GM18868 (cell line): Measurements from ENCODE around the gene BACE1-AS.

Source experiments
- ATAC-seq: cut with Tn5 transposase; IDR thresholded peaks from one replicate; pipeline ENCODE4 v1.9.1; 2021; ENCODE audit warnings: mild to moderate bottlenecking, moderate library complexity; ENCODE audit not compliant: unreplicated experiment

The BACE1-AS gene

DNA sequence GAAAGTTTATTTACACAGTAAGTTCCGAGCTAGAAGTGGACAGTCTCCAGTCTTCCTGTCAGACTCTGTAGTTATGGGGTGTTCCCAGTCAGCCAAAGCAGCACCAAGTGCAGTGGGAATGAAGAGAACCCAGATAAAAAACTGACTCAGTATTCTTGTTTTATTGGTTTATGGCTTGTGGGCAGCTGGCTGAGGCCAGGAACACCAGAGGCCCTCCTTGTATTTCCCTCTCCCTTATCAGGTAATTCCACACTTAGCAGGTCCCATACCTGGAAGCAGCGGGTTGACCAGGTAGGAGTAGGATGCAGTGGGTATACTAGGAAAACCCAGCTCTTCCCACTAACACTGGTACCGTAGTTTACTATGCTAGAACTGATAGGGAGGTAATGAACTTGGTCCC, 3.5 kb upstream of the BACE1-AS start:
- no peak for ATAC-seq

DNA sequence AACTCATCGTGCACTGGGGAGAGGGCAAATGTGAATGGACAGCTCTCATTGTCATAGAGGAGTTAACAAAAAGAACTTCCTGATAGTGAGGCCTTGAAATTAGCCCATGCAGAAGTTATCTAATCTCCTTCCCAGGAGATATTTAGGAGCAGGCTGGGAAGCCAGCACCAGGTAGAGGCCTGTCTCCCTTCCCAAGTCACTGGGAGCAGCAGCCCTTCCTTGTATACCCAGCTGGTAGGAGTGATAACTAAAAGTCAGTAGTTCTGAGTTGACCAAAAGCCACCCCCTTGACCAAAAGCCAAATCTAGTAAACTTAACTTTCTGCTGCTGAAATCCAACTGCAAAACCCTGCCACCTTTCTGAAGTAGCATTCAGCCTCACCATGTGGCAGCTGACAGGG, 1.4 kb upstream of the BACE1-AS start:
- ATAC-seq = no peak

DNA sequence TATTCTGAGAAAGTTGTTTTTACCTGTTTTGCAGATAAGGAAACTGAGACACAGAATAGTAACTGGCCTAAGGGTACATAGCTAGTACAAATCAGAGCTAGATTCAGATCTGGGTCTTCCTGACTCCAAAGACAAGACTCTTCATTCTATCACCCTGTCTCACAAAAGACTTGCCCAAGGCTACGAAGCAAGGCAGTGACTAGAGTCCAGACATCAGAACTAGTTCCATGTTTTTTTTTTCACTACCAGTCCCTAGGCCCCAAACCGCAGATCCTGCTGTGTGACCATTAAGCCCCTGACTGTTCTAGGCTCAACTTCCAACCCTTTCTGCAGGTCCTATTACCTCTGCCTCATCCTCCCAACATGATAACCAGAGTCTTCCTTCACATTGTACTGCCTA, 1.5 kb downstream of the BACE1-AS start:
- no peak for ATAC-seq

DNA sequence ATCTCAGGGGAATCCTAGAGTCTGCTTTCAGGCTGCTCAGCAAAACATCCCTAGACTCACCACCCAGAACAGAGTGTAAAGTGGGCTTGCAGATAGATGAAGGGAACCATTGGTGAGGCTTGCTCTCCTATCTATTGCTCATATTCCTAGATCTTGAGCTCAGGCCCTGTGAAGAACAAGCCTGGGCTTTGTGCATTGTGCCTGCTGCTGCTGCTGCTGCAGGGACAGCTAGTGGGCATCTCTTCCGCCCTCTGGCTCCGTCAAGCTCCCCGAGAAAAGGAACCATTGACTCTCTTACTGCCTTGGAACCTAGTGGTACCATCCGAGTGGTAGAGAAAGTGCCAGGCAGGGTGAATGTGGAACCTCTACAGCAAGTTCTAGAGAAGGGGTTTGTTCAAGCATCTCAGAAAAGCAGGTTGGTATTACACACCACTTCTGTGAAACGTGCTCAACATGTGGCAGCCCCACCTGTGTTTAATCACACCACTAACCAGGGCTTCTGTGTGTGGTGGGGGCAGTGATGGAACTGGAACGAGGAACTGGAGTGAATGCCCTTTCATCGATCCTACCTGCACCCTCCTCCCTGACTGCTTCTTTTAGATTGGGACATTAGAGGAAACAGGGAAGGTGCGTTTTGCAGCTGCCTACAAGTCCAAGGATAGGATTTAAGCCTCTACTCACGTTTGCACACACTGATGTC, 4.4 kb downstream of the BACE1-AS start:
- no peak for ATAC-seq

DNA sequence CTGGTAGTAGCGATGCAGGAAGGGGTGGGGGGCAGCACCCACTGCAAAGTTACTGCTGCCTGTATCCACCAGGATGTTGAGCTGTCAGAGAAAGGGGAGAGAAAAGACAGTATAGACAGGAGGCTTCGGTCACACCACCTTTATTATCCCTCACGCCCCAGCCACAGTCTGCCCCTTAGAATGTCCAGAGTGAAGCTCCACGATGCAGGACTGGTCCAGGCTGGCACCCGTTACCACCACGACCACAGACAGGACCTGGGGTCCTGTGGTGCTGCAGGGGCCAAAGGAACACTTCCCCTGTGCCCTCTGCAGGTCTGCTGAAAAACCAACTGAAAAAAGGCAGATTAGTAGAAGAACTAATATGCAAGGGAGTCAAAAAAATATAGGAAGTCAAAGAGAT, 5.7 kb downstream of the BACE1-AS start:
- ATAC-seq = no peak

DNA sequence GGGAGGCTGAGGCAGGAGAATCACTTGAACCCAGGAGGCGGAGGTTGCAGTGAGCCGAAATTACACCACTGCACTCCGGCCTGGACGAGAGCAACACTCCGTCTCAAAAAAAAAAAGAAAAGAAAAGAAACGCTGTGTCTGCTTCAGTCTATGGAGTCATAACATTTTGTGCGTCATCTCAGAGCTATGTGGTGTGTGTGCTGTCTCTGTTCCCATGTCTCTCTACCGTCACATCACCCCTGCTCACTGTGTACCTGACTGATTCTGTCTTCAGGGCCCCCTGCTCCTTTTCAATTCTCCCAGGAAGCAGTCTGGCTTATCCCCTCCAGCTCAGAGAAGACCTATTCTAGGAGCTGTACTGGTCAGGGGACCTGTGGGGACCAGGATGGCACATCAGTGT, 7.0 kb downstream of the BACE1-AS start:
- no peak for ATAC-seq

DNA sequence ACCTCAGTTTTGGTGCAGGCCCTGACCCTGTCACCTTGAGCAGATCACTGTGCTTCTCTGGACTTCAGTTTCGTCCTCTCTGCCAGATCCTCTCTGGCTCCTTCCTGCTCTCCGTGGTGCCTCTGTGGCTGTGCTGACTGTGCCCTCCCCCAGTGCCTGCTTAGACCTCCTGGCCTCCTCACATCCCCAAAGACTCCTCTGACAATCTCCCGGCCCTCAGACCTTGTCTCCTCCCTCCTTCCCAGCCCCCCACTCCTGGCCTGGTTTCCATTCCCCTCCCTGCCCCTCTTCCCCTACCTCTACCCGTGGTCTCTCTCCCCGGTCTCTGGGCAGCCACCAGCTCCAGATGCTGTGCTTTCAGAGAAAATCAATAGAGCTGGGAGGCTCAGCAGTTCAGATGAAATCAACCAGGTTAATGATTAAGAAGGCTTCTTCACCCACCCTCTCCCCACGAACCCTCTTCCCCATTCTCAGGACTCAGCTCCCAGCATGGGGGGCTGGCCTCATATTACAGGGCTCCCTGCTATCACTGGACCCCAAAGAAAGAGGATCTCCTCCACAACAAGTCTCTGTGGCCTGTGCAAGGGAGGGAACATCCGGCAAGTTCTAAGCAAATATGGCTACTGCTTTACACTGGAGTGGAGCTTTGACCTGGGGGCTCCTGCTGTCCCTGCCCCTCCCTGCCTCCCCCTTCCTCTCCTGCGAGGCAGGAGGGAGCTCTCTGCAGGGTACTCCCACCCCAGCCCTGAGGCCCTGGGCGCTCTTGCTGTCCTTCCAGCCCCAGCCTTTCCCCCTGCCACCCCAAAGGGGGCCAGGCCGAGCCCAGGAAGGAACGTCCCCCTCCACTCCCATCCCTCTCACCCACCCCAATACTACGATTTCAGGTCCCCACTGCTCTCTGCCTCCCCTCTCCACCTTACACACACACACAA, 8.5 kb downstream of the BACE1-AS start:
- ATAC-seq = no peak

DNA sequence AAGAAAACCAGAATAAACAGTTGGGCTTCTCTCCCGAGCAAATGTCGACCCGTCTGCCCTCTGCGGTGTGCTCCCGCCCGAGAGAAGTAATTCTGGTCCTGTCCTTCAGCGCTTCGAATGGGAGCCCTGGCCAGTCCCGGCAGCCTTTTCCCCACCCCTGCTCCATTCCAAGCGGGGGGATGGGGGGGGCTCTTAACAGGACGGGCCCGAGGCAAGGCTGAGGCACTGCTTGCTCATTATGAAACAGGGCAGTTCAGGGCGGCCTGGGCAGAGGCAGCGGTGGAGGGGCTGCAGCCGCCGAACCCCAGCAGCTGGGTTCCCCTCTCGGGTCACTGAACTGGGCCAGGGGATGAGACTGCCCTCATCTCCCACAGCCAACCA, 9.1 kb downstream of the BACE1-AS start:
- ATAC-seq = no peak

DNA sequence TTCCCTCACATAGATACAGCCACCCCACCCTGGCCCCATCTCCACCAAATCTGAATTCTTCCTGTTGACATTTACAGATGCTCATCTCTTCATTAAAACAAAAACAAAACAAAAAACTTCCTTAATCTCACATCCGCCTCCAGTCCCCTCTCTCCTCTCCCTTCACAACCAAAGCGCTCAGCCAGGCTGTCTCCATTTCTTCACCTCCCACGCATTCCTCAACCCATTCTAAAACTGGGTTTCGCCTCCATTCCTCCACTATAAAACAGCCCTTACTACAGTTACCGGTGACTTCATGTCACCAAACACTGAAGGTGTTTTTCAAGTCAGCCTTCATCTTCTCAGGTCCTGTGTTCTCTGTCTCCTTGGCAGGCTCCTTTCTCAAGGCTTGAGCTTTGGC, 9.6 kb downstream of the BACE1-AS start:
- ATAC-seq = no peak

DNA sequence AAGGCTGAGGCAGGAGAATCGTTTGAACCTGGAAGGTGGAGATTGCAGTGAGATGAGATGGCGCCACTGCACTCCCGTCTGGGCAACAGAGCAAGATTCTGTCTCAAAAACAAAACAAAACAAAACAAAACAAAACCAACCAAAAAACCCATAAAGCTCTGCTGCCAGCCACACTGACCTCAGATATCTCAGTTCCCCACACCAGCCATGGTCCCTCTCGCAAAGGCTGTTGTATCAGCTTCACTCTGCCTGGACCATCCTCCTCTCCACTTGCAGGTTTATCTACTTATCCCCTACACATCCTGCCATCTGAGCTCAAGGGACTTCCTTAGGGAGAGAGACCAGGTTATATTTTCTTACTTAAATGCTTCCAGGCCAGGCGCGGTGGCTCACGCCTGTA, 11.1 kb downstream of the BACE1-AS start:
- no peak for ATAC-seq

DNA sequence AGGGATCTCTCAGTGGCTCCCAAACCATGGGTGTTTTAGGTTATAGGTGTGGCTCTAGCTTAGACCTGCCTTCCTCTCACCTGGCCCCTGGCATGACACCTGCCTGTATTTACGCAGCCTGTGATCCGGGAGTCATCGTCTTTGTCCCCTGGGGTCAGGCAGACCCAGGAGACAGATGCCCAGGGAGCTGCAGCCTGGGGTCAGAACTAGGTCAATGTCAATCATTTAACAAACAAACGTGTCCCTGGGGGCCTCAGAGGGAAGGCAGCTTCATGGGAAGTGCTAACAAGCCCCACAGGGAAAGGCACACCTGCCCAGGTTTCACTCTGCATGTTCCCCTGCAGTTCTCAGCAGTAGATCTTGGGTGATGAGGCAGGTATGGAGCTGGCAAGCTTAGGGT, 12.0 kb downstream of the BACE1-AS start:
- no peak for ATAC-seq

DNA sequence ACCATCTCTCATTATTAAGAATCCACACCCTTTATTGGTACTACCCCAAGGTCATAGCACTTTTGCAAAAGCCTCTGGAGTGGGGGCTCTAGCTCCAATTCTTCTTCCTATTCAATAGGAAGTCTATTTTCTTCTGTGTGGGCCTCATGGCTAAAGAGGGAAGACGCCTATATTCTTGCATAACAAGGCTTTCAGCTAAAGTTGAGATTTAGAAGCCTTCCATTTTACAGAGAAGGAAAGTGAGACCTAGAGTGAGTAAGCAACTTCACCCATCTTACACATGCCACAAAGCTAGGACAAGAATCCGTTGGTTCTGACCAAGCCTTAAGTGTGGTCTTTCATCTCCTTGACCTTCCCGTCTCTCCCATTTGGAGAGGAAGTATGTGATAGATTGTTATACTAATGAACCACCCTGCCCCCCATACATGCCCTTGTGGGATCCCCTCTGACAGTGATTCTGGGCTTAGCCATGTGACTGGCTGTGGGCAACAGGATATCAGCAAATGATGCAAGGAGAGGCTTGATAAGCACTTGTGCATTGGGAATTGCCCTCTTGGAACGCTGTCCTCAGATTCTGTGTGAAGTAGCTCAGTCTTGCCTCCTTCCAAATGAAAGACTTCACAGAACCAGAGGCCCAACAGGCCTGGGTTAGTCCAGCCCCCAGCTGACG, 12.6 kb downstream of the BACE1-AS start:
- no peak for ATAC-seq

DNA sequence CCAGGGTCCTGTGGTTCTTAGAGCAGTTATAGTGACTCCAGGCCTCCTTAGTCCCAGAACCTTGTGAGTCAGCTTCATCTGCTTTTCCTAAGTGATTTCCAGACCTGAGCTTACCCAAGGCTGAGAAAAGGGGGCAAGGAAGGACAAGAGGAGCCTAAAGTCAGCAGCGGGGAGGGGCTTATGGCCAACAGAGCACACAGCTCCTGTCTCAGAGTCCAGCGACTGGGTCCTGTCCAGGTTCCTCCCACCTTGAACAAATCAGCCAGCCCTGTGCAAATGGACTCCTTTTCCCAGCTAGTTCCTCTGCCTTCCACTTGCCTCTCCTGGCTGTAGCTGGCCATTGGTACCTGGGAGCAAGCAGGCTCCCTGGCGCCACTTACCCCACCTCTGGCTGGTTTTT, 14.0 kb downstream of the BACE1-AS start:
- no peak for ATAC-seq

DNA sequence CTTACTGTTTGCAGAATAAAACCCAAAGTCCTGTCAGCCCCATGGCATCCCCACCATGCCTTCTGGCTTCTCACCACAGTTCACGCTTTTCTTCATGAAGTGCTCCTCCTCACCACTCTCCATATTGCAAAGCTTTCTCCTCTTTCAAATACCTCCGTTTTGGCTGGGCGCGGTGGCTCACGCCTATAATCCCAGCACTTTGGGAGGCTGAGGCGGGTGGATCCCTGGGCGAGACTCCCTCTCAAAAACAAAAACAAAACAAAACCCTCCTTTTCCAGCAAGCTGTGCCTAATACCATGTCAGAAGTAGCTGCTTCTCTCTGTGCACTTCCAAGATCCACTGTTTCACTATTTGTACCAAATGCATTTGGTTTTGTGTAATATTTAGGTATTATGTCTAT, 18.2 kb downstream of the BACE1-AS start:
- no peak for ATAC-seq

DNA sequence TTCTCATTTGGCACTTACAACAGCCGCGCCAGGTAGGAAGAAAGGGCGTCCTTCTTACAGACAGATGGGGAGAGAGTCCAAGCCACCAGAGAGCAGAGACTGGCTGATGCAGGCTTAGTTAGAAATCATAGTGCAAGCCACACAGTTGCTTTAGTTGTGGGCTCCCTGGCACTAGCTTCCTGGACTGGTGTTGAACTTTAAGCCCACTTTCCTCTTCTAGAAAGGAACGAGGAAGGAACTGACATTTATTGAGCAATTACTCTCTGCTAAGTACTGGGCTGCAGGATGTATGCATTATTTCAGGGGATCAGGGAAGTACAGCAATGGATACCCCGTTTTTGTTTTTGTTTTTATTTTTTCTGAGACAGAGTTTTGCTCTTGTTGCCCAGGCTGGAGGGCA, 21.9 kb downstream of the BACE1-AS start:
- ATAC-seq = no peak

DNA sequence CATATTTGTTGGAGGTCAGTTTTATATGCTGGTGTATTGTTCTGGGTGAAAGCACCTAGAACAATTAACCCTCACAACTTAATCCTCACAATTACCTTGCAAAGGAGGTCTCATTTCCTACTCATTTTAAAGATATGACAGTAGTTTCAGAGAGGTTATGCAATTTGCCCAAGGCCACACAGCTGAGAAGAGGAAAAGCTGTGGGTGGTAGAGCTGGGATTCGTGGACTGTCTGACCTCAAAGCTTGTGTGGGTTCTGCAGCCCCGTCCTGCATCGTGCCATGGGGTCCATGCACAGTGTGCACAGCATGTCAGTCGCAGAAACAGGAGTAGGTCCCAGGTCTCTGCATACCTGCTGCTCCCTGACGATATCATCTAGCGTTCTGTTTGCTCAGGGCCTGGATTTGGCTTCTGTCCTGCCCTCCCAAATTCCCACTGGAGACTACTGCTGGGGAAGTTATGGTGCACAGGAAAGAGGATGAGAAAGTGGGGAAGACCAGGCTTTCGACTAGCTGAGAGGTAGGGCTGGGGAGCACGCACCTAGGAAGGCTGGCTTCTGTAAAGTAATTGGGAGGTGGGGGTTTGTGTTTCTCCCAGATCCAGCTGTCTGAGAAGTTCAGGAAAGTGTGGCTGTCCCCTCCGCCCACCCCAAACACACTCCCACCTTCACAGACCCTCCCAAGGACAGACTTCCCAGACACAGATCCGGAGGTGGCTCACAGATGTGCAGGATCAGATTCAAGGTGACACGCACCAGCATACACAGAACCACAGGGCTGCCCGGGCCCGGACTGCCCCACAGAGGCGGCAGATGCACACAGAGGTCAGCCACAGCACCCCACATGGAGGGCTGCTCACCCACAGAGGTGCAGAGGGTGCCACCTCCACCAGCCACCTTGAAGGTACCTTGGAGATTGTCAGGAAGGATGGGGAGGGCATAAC, 23.0 kb downstream of the BACE1-AS start:
- ATAC-seq = no peak

DNA sequence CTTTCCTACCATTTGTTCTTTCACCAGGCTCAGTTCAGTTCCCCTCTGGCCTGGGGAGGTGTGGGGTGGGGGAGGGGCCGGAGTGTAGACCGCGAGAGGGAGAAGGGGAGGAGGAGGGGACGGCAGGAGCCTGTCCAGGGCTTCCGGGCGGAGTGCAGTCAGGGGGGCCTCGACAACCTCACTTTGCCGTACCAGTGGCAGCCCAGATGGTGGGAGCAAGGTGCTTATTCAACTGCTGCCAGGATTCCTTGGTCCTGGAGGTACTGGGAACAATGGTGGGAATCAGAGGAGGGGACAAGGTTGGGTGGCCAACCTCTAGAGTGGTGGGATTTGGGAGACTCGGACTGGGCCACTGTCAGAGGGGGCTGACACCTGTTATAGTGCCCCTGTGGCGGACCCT, 23.7 kb downstream of the BACE1-AS start:
- ATAC-seq = no peak

DNA sequence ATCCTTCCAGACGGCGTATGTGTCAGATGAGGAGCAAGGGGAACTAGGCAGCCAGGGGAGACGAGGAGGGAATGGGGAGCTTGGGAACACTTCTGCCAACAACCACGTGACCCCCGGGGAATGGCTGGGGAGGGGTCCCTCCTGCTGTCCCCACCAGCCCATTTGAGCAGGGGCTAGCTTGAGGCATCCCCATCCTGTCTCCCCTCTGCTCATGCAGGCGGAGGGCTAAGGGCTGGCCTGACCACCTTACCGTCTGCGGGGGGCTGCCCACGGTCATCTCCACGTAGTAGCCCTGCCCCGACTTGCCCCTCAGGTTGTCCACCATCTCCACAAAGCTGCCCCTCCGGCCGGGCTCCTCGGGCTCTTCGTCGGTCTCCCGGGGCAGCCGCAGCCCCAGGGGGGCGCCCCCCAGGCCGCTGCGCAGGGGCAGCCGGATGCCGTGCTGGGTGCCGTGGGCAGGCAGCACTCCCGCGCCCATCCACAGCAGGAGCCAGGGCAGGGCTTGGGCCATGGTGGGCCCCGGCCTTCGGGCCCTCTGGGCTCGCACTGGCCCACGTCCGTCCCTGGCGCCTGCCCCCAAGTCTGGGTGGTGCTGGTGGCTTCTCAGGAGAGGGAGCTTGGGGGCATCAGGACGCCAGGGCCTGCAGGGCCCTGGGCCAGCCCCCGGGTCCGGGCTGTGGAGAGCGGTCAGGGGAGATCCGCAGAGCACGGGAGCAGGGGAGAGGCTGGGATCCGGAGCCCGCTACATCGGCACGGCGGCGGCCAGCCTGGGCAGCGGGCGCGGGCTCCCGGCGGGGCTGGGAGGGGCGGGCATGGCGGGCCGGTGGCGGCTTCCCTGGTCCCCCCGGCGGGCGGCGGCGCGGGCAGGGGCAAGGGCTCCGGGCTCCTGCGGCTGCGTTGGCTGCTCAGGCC, 24.4 kb downstream of the BACE1-AS start:
- ATAC-seq = no peak

DNA sequence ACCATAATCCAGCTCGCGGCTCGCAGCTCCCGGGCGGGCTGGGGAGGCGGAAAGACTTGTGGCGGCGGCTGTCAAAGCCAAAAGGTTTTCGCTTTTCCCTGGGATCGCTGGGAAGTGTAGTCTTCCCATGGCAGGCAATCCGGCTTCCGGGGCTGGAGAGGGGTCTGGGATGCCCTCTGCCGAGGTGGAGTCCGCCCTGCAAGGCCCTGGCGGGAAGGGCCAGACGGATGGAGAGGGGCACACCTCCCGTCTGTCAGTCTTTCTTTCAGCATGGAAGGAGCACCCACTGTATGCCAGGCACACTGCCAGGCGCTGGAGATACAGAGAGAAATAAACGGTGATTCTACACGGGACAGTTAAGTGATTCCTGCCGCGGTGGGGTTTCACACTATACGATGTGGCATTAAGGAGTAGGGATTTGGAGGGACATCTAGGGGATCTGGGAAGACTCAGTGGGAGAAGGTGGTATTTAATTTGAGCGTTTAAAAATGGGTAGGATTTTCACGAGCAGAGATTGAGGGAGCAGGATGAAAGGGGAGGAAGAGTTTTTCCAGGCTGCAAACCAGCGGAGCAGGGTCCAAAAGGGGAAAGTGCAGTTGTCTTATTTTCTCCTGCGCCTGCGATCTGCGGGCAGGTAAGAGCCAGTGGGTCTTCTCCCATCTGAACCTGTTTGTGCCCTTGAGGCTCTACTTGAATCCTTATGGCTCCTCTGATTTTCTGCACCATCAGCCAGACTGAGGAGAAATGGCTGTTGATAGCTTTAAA, 25.2 kb downstream of the BACE1-AS start, which contains the start of gene BACE1:
Gene BACE1, minus strand, starts transcription at position 60 of the 765 bp plus-strand sequence. CDS start 461 bp downstream, outside the sequence.
- no peak for ATAC-seq
